Measurements from ENCODE around the gene REXO5.

Gene REXO5

GRCh38 chr16:20833086-20833485 lies 26.8 kb downstream of the REXO5 start:
- TF ChIP-seq EZH2 (IDR thresholded peaks at IDR 0.05; ENCODE audit: borderline replicate concordance, low read length) (no peak), CTCF (IDR thresholded peaks at IDR 0.05; ENCODE audit: low read length) (no peak)
- no peak overlapping the region for H3K4me3 ChIP-seq (ENCODE audit: low read depth, low read length, poor library complexity, severe bottlenecking)
- no peak overlapping the region for H3K27ac ChIP-seq (ENCODE audit: low read depth, low read length, poor library complexity, severe bottlenecking)
- H3K27me3 ChIP-seq (ENCODE audit: insufficient read depth, low read length), result no peaks in the 10 kb centered on the region
- H3K36me3 ChIP-seq (ENCODE audit: insufficient read depth, low read length), result peaks cover 55% of the 10 kb centered on the region
- H3F3A ChIP-seq (ENCODE audit: insufficient read depth, low read length), result no peaks in the 10 kb centered on the region
- no peak overlapping the region for H3K9ac ChIP-seq (ENCODE audit: low read length)
- H4K20me1 ChIP-seq (ENCODE audit: insufficient read depth, low read length), result no peaks in the 10 kb centered on the region
- H2AFZ ChIP-seq (ENCODE audit: low read length), result no peak overlapping the region
- H3K79me2 ChIP-seq (ENCODE audit: insufficient read depth, low read length), result no peaks in the 10 kb centered on the region
- no peaks in the 10 kb centered on the region for H3K9me3 ChIP-seq (ENCODE audit: low read length)
- H3K4me2 ChIP-seq (ENCODE audit: low read length), result no peak overlapping the region
- H3K9me2 ChIP-seq (ENCODE audit: low read depth, low read length), result no peaks in the 10 kb centered on the region
- peaks cover 5% of the 10 kb centered on the region for H3K4me1 ChIP-seq (ENCODE audit: insufficient read depth, low read length, severe bottlenecking)

- Histone ChIP-seq H3K4me1 (ENCODE audit: insufficient read depth, low read length, severe bottlenecking) (peaks cover 10% of the 10 kb centered on the region), H3K36me3 (ENCODE audit: insufficient read depth, low read length) (peaks cover 55% of the 10 kb centered on the region), H4K20me1 (ENCODE audit: insufficient read depth, low read length) (no peaks in the 10 kb centered on the region), H3K9me3 (ENCODE audit: low read length) (no peaks in the 10 kb centered on the region), H3K9ac (ENCODE audit: low read length) (no peak overlapping the region), H2AFZ (ENCODE audit: low read length) (no peak overlapping the region), H3K79me2 (ENCODE audit: insufficient read depth, low read length) (no peaks in the 10 kb centered on the region), H3K4me2 (ENCODE audit: low read length) (no peak overlapping the region), H3K27ac (ENCODE audit: low read depth, low read length, poor library complexity, severe bottlenecking) (no peak overlapping the region), H3F3A (ENCODE audit: insufficient read depth, low read length) (no peaks in the 10 kb centered on the region), H3K4me3 (ENCODE audit: low read depth, low read length, poor library complexity, severe bottlenecking) (no peak overlapping the region), H3K9me2 (ENCODE audit: low read depth, low read length) (no peaks in the 10 kb centered on the region), H3K27me3 (ENCODE audit: insufficient read depth, low read length) (no peaks in the 10 kb centered on the region)
- TF ChIP-seq CTCF (IDR thresholded peaks at IDR 0.05; ENCODE audit: low read length), result no peak
These were observed 31.9 kb downstream of the REXO5 start for GRCh38 chr16:20838240-20838639.

GRCh38 chr16:20839504-20839903 lies 33.2 kb downstream of the REXO5 start:
- Histone ChIP-seq H3K4me2 (ENCODE audit: low read length) (no peak overlapping the region), H3K9ac (ENCODE audit: low read length) (no peak overlapping the region), H3K27ac (ENCODE audit: low read depth, low read length, poor library complexity, severe bottlenecking) (no peak overlapping the region), H4K20me1 (ENCODE audit: insufficient read depth, low read length) (no peaks in the 10 kb centered on the region), H3K4me3 (ENCODE audit: low read depth, low read length, poor library complexity, severe bottlenecking) (no peak overlapping the region), H2AFZ (ENCODE audit: low read length) (no peak overlapping the region), H3K9me2 (ENCODE audit: low read depth, low read length) (no peaks in the 10 kb centered on the region), H3K9me3 (ENCODE audit: low read length) (no peaks in the 10 kb centered on the region), H3F3A (ENCODE audit: insufficient read depth, low read length) (no peaks in the 10 kb centered on the region), H3K4me1 (ENCODE audit: insufficient read depth, low read length, severe bottlenecking) (peaks cover 10% of the 10 kb centered on the region), H3K27me3 (ENCODE audit: insufficient read depth, low read length) (no peaks in the 10 kb centered on the region), H3K36me3 (ENCODE audit: insufficient read depth, low read length) (peaks cover 53% of the 10 kb centered on the region), H3K79me2 (ENCODE audit: insufficient read depth, low read length) (no peaks in the 10 kb centered on the region)
- TF ChIP-seq CTCF (IDR thresholded peaks at IDR 0.05; ENCODE audit: low read length), result no peak
- no peak for TF ChIP-seq EZH2 (IDR thresholded peaks at IDR 0.05; ENCODE audit: borderline replicate concordance, low read length)
